ENCODE results near the gene SDSL. TPM values are rescaled to one million over a fixed set of nuclear protein-coding genes. Genes with fewer than 3 reads are reported as not detected.

The SDSL gene
- total RNA-seq, 1 experiment from 2014 or later, result 19.9 TPM

- TF ChIP-seq, protein P1, sequence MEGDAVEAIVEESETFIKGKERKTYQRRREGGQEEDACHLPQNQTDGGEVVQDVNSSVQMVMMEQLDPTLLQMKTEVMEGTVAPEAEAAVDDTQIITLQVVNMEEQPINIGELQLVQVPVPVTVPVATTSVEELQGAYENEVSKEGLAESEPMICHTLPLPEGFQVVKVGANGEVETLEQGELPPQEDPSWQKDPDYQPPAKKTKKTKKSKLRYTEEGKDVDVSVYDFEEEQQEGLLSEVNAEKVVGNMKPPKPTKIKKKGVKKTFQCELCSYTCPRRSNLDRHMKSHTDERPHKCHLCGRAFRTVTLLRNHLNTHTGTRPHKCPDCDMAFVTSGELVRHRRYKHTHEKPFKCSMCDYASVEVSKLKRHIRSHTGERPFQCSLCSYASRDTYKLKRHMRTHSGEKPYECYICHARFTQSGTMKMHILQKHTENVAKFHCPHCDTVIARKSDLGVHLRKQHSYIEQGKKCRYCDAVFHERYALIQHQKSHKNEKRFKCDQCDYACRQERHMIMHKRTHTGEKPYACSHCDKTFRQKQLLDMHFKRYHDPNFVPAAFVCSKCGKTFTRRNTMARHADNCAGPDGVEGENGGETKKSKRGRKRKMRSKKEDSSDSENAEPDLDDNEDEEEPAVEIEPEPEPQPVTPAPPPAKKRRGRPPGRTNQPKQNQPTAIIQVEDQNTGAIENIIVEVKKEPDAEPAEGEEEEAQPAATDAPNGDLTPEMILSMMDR (IDR thresholded peaks at IDR 0.05; ENCODE audit: unreplicated experiment), result no peak
- Mint-ChIP-seq H3K9me3 (ENCODE audit: low read depth, unreplicated experiment) (no peaks in the 10 kb centered on the region), H3K4me3 (ENCODE audit: low read depth, unreplicated experiment) (no peak overlapping the region), H3K4me1 (ENCODE audit: low read depth, unreplicated experiment) (no peaks in the 10 kb centered on the region), H3K27me3 (ENCODE audit: unreplicated experiment) (peaks cover 44% of the 10 kb centered on the region), H3K27ac (ENCODE audit: unreplicated experiment) (no peak overlapping the region), H3K36me3 (ENCODE audit: insufficient read depth, unreplicated experiment) (no peaks in the 10 kb centered on the region)
- intact Hi-C loops (cut with micrococcal nuclease; ENCODE audit: unreplicated experiment), result no loop called here
- CTCF ChIA-PET, result no interaction called here
- no peak for DNase-seq
- BruUV-seq (replicated peaks), result no TSS peak
Observed at GRCh38 chr12:113396828-113397496, 25.2 kb upstream of the SDSL start.

DNA sequence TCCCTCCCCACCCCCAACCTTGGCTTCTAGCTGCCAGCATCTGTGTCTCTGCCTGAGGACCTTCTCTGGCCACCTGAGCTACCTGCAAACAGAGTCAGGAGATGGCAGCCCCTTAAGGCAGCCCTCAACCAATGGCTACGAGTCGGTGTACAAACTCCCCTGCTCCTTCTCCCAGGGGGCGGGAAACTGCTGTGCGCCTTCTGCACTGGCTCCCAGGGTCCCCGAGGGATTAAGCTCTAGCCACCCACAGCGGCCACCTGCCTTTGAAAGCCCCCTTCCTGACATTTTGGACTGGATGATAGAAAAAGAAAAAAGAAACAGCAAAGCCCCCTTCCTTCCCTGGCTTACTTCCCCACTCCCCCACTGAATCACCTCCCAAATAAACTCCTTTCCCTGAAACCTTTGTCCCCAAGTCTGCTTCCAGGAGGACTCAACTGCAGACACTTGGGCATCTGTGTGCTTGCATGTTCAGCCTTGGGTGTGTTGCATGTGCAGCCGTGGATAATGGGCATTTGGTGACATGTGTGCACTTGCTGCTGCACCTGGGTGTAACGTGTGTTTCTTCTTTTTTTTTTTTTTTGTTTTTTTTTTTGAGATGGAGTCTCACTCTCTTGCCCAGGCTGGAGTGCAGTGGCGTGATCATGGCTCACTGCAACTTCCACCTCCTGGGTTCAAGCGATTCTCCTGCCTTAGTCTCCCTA lies 24.5 kb upstream of the SDSL start:
- intact Hi-C loops (cut with micrococcal nuclease; ENCODE audit: unreplicated experiment), result no loop called here
- H3K27ac Mint-ChIP-seq (ENCODE audit: unreplicated experiment), result no peak overlapping the region
- no peaks in the 10 kb centered on the region for H3K4me1 Mint-ChIP-seq (ENCODE audit: low read depth, unreplicated experiment)
- no peak for DNase-seq
- CTCF ChIA-PET, result no interaction called here
- no TSS peak for BruUV-seq (replicated peaks)
- TF ChIP-seq, protein P1 (IDR thresholded peaks at IDR 0.05; ENCODE audit: unreplicated experiment), result no peak
- H3K36me3 Mint-ChIP-seq (ENCODE audit: insufficient read depth, unreplicated experiment), result no peaks in the 10 kb centered on the region
- H3K27me3 Mint-ChIP-seq (ENCODE audit: unreplicated experiment), result peaks cover 44% of the 10 kb centered on the region
- no peak overlapping the region for H3K4me3 Mint-ChIP-seq (ENCODE audit: low read depth, unreplicated experiment)
- H3K9me3 Mint-ChIP-seq (ENCODE audit: low read depth, unreplicated experiment), result no peaks in the 10 kb centered on the region

- CTCF ChIA-PET, result no interaction called here
- BruUV-seq (replicated peaks), result no TSS peak
- Mint-ChIP-seq H3K9me3 (ENCODE audit: low read depth, unreplicated experiment) (no peaks in the 10 kb centered on the region), H3K4me1 (ENCODE audit: low read depth, unreplicated experiment) (no peaks in the 10 kb centered on the region), H3K4me3 (ENCODE audit: low read depth, unreplicated experiment) (no peak overlapping the region), H3K36me3 (ENCODE audit: insufficient read depth, unreplicated experiment) (no peaks in the 10 kb centered on the region), H3K27me3 (ENCODE audit: unreplicated experiment) (peaks cover 44% of the 10 kb centered on the region), H3K27ac (ENCODE audit: unreplicated experiment) (no peak overlapping the region)
- TF ChIP-seq, protein P1 (IDR thresholded peaks at IDR 0.05; ENCODE audit: unreplicated experiment), result no peak
- intact Hi-C loops (cut with micrococcal nuclease; ENCODE audit: unreplicated experiment), result no loop called here
- no peak for DNase-seq
Observed at GRCh38 chr12:113398346-113399290, 23.6 kb upstream of the SDSL start.

- Mint-ChIP-seq H3K27ac (ENCODE audit: unreplicated experiment) (no peak overlapping the region), H3K9me3 (ENCODE audit: low read depth, unreplicated experiment) (no peaks in the 10 kb centered on the region), H3K4me1 (ENCODE audit: low read depth, unreplicated experiment) (peaks cover 4% of the 10 kb centered on the region), H3K27me3 (ENCODE audit: unreplicated experiment) (peaks cover 44% of the 10 kb centered on the region), H3K4me3 (ENCODE audit: low read depth, unreplicated experiment) (no peak overlapping the region), H3K36me3 (ENCODE audit: insufficient read depth, unreplicated experiment) (no peaks in the 10 kb centered on the region)
- no peak for DNase-seq
- CTCF ChIA-PET, result no interaction called here
- intact Hi-C loops (cut with micrococcal nuclease; ENCODE audit: unreplicated experiment), result no loop called here
- no TSS peak for BruUV-seq (replicated peaks)
- TF ChIP-seq, protein P1 (IDR thresholded peaks at IDR 0.05; ENCODE audit: unreplicated experiment), result no peak
Observed at GRCh38 chr12:113399490-113399889, 22.7 kb upstream of the SDSL start.

Measured in Calu3 (cell line).